HT1080 (cell line): ENCODE data around the gene ADGRG3. TPM values are rescaled to one million over a fixed set of nuclear protein-coding genes. Genes with fewer than 3 reads are reported as not detected.

Experiments
- DNase-seq: peaks from one replicate; pipeline ENCODE4 v3.0.0-alpha.2; 2015; ENCODE audit warnings: low read depth
- total RNA-seq: library from RNA; depleted of rRNA; stranded (reverse); fragments of >200 nt; shearing (Covaris generic); gene quantifications from 2 replicates; pipeline ENCODE4 v1.2.3, GENCODE V29; 2014

ADGRG3 gene
- total RNA-seq, 1 experiment from 2014 or later: not detected

DNA sequence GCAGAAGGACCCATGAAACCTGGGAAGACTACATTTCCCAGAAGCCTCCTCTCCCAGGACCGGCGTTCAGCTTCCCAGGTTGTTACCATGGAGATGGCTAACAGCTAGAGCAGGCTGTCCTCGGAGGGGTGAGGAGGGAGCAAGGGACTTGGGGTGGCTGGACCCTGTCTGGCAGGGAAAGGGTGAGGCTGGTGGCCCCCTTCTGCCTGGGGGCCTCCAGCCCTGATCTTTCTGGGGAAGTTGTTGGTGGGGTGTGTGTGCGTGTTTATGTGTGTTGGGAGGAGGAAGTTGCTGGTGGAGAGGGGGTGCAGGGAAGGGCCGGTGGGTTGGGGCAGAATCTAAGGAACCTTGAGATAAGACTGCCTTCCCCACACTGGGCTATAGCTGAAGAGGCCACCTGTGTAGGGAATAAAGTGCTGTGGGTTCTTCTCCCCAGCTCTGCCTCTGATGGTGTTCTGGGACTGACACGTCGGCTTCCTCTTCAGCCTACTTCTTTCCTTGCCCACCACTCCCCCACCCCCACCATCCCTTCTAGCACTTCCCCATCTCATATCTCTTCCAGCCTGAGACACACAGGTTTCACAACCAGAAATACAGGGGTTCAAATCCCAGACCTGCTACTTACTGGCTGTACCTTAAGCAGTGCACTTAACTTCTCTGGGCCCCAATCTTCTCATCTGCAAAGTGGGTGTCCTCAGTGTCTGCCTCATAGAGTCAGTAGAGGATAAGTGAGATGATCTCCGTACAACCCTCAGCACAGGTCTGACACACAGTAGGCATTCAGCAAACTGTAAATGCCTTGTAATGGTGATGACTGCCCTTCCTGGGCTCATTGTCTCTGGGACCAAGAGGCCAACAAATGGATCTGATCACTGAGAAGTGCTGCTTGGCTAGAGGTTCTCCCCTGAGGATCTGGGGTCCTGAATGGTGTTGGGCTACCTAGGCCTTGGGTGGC is 26.9 kb downstream of the ADGRG3 start, which contains the start of gene DRC7:
DRC7 (plus strand) TSS at position 82 of the 955 bp plus-strand sequence. CDS start 3,144 bp downstream, outside the sequence.
- peak; percentile 44 for DNase-seq

DNA sequence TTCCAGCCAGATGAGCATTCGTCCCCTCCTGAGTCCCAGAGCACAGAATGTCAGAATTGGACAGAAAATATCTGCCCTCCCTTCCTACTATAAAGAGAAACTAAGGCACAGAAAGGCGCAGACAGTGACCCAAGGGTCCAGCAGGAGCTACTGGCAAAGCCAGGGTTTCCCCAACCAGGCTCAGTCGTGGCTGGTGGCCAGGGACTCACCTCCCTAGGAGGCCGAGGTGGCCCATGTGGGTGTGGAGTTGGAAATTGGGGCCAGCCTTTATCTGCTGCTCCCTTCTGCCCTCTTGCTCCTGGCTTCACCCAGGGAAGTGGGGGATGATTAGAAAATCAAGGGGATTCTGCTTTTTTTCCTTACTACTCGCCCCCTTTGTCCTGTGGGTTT is 27.6 kb downstream of the ADGRG3 start:
- DNase-seq: no peak

DNA sequence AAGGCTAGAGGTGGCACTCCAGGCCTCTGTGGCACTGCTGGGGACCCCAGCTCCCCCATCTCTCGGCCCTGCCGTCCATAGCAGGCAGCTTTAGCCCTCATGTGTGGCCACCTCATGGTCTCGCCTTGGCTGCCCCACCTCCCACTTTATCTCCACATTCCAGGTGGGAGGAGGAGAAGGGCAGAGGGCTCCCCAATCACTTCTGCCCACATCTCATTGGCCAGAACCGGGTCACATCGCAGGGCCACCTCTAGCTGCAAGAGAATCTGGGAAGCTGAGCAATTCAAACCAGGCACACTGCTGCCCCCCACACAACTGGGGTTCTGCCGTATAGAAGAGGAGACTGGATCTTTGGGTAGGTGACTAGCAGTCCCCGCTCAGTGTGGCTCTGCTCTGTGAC is 28.1 kb downstream of the ADGRG3 start:
- DNase-seq: no peak

DNA sequence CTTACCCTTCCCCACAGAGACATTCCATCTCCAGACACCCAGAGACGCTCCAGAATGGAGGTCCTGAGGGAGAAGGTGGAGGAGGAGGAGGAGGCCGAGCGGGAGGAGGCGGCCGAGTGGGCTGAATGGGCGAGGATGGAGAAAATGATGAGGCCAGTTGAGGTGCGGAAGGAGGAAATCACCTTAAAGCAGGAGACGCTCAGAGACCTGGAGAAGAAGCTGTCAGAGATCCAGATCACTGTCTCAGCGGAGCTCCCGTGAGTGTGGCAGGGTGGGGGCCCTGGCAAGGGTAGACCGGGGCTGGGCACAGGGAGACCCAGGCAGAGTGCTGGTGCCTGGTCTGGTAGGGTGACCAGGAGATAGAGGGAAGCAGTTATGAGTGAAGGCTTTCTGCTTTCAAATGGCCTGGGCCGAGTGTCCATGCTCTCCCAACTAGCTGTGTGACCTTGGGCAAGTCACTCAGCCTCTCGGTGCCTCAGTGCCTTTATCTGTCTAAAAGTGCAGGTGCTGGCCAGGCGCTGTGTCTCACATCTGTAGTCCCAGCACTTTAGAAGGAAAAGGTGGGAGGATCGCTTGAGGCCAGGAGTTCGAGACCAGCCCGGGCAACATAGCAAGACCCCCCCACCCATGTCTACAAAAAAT is 29.9 kb downstream of the ADGRG3 start:
- no peak for DNase-seq

DNA sequence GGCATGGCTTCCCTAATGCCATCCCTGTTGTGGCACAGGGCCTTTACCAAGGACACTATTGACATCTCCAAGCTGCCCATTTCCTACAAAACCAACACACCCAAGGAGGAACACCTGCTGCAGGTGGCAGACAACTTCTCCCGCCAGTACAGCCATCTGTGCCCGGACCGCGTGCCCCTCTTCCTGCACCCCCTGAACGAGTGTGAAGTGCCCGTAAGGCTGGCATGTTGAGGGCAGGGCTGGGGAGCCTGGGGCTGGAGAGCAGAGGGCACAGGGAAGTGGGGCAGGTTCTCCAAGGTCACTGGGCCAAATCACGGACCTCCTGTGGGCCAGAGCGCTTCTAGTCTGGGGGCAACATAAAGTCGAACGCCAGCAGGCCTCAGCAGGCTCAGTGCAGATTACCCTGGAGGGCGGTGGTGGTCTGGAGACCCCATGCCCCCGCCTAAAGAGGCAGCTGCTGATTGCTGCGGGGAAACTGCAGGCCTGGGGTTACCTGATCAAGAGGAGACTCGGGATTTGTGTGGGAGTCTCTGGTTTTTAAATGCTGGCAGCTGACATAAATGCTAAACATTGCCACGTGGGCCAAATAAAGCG is 30.8 kb downstream of the ADGRG3 start:
- no peak for DNase-seq

DNA sequence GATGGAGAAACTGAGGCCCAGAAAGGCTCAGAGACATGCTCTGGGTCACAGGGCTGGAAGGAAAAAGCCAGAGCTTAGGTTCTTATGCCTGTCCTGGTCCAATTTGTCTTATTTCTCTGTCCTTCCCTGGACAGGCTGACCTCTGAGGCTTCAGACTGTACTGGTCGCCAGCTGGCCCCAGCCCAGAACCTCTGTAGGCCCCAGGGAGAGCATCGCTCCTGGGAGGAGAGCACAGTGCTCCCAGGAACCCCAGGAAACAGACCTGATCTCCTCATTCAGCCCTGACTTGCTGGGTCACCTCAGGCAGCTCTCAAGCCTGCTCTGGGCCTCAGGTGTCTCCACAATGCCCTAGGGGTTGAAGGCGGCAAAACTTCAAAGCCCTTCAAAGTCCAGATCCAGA is 31.4 kb downstream of the ADGRG3 start:
- DNase-seq: no peak

DNA sequence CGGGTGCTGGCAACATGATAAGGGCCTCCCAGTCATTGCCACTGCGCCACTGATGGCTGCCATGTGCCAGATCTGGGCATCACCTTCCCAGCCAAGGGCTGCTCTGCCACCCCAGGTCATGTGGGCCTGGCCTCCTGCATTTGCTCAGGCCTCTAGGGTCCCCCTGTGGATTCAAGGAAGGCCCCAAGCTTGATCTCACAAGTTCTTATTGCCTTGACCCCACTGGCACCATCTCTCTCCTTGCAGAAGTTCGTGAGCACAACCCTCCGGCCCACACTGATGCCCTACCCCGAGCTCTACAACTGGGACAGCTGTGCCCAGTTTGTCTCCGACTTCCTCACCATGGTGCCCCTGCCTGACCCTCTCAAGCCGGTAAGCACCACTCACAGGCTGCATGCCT is 31.8 kb downstream of the ADGRG3 start:
- DNase-seq: no peak

DNA sequence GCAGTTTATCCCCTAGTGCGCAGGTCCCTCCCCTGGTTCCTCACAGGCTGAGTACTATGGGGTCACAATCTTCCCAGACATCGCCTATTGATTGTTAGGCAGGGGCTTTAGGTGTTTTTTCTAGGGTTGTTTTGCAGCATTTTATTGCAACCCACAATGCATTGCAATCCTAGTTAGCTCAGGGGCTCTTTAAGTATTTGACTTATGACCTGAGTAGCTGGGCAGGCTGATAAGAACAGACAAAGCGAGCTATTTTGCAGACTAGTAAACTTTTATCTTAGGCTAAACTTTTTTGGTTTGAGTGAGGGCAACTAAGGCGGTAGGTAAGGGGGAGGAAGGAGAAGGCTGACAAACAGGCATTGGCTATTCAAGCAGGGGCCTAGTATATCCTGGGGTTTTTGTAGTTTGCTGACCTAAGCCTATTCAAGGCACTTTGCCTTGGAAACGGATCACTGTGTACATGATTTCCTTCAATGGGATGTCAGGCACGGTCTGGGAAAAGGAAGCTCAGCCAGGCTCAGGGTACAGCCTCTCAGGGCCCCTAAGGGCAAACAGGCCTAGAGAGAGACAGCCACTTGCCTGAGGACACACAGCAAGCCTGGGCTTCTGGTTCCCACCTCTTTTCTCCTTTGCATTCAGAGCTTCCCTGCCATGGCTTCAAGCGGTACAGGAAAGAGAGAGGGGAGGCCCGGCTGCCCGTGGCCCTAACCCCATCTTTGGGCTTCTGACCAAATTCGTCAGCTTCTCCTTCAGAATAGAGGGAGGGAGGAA is 32.9 kb downstream of the ADGRG3 start:
- DNase-seq: no peak

DNA sequence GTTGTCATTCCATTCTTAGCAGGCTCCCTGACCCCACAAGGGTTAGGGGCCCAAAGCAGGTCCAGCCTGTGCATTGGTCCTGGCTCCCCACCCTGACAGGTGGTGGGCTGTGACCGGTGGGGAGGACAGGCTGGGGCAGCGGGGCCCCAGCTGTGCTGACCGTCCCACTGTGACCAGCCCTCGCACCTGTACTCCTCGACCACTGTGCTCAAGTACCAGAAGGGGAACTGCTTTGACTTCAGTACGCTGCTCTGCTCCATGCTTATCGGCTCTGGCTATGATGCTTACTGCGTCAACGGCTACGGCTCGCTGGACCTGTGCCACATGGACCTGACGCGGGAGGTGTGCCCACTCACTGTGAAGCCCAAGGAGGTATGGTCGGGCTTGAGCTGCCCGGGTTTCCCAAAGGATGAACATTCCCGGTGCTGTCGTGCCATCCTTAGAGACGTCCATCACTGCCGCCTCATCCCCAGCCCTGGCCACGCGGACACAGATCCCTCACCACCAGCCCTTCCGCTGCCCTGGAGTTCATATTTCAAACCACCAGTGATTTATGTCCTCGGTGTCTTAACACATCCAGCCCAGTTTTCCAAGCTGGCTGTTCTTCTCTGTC is 33.8 kb downstream of the ADGRG3 start:
- no peak for DNase-seq

DNA sequence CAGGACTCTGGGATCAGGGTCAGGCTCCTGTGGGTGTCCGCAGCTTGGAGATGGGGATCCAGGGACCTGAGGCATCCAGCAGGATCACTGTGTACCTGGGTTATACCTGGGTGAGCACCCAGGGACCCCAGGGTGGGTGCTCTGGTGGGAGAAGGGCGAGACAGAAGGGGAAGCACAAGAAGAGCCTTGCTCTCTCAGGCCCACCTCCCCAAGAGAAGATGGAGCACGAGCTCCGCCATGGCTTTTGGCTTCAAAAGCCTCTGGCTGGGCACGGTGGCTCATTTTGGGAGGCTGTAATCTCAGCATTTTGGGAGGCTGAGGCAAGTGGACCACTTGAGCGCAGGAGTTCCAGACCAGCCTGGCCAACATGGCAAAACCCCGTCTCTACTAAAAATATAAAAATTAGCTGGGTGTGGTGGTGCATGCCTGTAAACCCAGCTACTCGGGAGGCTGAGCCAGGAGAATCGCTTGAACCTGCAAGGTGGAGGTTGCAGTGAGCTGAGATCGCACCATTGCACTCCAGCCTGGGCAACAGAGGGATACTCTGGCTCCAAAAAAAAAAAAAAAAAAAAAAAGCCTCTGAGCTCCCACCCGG is 35.4 kb downstream of the ADGRG3 start:
- DNase-seq: no peak

DNA sequence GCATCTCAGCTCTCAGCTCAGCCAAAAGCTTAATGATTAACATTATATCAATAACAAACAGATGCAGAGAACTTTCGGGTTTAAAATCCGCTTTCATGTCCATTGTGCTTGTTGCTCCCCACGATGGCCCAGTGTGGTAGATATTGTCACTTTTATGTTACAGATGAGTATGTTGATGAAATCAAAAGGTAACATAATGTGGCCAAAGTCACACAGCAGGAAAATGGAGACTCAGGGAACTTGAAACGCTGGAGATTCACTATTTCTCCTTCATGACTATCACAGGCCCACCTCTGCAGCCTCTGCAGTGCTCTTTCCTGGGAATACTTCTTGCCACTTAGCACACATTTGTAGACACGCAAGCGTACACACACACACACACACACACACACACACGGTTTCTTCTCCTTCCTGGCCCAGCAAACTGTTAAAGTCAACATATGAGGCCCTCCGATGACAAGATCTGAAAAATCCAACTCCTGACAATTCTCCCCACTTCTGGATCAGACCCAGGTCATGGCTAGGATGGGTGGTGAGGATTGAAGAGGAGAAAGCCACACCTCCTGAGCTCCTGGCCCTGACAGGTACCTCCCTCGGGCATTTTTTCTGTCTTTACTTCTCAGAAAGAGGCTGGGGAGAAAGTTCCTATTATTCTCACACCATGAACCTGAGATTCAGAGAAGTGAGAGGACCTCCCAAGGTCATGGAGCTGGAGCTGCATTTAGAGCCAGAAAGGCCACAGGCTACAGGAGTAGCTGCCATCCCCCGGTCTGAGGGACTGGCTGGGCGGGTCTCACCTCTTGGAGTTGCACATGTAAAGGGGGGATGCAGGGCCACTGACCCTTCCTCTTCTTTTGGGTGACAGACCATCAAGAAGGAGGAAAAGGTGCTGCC is 36.2 kb downstream of the ADGRG3 start:
- DNase-seq: no peak

DNA sequence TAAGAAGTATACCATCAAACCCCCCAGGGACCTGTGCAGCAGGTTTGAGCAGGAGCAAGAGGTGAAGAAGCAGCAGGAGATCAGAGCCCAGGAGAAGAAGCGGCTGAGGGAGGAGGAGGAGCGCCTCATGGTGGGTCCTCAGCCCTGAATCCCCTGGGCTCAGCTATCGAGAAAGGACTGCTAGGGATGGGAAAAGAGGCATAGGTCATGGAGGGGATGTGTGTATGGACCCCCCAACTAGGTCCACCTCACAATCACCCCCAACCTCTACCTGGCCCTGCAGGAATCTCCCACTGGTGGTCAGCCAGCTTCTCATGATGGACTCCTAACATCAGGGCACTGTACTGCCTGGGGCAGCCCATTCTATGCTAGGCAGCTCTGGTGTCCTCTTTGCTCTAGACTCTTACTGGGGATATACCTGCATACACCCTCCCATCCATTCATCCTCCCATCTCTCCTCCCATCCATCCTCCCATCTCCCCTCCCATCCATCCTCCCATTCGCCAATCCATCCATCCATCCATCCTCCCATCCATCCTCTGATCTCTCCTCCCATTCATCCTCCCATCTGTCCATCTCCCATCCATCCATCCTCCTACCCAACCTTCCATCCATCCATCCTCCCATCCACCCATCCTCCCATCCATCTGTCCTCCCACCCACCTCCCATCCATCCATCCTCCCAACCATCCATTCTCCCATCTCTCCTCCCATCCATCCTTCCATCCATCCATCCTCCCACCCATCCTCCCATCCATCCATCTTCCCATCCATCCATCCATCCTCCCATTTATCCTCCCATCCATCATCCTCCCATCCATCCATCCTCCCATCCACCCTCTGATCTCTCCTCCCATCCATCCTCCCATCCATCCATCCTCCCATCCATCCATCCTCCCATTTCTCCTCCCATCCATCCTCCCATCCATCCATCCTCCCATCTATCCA is 37.1 kb downstream of the ADGRG3 start:
- no peak for DNase-seq

DNA sequence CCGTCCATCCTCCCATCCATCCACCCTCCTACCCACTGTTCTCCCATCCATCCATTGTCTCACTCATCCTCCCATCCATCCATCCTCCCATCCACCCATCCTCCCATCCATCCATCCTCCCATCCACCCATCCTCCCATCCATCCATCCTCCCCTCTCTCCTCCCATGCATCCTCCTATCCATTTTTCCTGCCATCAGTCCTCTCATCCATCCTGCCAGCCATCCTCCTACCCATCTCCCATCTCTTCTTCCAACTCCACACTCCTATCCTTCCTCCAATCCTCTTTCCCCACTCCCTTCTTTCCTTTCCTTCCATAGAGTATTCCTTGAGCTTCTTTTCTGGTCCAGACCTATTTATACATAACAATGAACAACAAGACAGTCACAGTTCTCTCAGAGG is 38.6 kb downstream of the ADGRG3 start:
- no peak for DNase-seq

DNA sequence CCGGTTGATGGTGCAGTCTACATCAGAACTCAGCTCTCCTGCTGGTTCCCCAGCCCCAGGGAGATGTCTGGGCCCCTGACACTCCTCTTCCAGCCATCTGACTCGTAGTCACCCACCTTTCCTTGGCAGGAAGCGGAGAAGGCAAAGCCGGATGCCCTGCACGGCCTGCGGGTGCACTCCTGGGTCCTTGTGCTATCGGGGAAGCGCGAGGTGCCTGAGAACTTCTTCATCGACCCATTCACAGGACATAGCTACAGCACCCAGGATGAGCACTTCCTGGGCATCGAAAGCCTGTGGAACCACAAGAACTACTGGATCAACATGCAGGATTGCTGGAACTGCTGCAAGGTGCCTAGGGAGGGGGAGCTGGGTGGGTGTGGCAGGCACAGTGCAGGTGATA is 39.2 kb downstream of the ADGRG3 start:
- DNase-seq: no peak

DNA sequence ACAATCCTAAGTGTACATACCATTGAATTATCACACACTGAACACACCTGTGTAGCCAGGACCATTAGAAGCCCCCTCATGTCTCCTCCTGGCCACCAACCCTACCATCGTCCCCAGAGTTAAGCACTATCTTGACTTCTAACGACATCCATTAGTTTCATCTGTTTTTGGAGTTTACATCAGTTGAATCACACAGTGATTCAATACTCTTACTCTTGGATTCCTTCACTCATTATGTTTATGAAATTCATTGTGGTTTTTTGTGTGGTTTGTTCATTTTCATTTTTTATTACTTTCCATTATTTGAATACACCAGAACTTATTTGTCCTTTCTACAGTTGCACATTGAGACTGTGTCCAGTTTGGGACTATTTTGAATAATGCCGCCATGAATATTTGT is 40.1 kb downstream of the ADGRG3 start:
- no peak for DNase-seq

DNA sequence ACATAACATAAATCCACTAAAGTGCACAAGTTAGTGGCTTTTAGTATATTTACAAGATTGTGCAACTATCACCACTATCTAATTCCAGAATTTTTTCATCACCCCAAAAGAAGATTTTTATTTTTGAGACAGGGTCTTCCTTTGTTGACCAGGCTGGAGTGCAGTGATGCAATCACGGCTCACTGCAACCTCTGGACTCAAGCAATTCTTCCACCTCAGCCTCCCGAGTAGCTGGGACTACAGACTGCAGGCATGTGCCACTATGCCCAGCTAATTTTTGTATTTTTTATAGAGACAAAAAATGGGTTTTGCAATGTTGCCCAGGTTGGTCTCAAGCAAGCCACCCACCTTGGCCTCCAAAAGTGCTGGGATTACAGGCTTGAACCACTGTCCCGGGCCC is 41.6 kb downstream of the ADGRG3 start:
- no peak for DNase-seq

DNA sequence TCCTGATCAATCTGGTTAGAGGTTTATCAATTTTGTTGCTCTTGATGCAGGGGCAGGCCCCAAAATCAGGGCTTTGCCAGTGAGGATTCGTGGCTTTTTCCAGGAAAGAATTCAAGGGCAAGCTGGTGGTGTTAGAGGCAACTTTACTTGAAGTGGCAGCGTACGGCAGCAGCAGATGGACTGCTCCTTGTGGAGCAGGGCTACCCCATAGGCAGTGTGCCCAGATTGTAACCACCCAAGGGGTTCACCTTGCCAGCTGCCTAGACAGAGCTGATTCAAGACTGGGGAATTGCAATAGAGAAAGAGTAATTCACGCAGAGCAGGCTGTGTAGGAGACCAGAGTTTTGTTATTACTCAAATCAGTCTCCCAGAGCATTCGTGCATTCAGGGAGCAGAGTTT is 43.2 kb downstream of the ADGRG3 start:
- no peak for DNase-seq

DNA sequence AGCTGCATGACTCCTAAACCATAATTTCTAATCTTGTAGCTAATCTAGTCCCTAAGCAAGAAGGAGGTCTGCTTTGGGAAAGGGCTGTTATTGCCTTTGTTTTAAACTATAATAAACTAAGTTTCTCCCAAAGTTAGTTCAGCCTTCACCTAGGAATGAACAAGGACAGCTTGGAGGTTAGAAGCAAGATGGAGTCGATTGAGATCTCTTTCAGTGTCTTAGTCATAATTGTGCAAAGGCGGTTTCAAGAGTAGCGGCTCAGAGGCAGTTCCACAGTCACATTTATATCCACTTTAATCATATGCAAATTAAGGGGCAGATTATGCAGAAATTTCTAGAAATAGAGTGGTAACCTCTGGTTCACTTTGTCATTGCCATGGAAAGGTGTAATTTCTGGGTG is 43.9 kb downstream of the ADGRG3 start:
- no peak for DNase-seq
